GM21381 (cell line): ENCODE measurements around the gene IQSEC3.

Experiments used
- ATAC-seq: cut with Tn5 transposase; IDR thresholded peaks from one replicate; pipeline ENCODE4 v1.9.1; 2021; ENCODE audit warnings: mild to moderate bottlenecking, moderate library complexity; ENCODE audit not compliant: unreplicated experiment

IQSEC3 gene

DNA sequence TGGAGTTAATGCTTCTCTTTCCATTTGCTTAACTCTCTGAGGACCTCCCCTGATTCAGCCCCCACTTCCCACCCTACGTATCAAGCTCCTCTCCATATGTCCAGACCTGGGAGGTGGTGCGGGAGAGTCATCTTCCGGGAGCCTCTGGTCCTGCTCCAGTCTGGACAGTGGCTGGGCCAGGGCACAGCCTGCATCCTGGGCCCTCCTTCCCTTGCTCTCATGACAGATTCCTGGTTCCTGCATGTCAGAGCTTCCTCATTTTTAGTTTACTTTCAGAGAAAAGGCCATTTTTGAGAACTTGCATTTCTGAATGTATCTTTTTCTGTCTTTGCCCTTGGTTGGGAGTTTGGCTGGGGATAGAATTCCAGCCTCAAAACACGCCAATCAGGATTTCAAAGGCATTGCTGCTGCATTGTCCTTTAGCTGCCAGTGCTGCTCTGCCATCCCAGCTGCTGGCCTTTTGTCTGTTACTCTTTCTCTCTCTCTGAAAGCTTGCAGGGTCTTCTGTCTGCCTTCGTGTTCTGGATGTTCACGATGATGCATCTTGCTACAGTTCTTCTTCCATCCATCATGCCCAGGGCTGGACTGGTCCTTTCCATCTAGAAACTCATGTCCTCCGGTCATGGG, 92.7 kb downstream of the IQSEC3 start:
- ATAC-seq, result no peak

- no peak for ATAC-seq
Observed at GRCh38 chr12:160858-161257, 94.3 kb downstream of the IQSEC3 start.

- no peak for ATAC-seq
Observed at GRCh38 chr12:161823-162222, 95.3 kb downstream of the IQSEC3 start.

- ATAC-seq, result no peak
Observed at GRCh38 chr12:162467-163307, 96.1 kb downstream of the IQSEC3 start.

- no peak for ATAC-seq
Observed at GRCh38 chr12:163406-163986, 96.9 kb downstream of the IQSEC3 start.

GRCh38 chr12:164207-164606, 97.6 kb downstream of the IQSEC3 start:
- ATAC-seq, result no peak

DNA sequence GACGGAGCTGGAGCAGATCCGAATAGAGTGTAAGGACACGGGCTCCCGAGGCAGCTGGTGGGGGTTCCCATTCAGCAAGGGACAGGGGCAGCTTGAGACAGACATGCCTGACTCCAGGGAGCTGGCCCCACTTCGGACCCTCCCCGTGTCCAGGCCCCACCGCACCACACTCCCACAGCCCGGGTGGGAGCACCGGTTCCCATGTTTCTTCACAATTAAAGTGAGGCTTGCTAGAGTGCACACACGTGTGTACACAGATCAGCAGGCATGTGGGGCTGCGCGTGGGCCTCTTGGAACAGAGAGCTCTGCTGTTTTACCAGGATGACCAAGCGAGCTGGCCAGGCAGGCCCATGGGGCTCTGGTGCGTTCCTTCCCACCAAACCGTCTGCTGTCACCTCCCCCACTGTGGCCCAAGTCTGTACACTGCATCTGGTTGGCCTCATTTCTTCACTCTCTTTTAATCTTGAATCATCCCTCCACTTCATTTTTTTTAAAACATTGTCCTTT, 99.3 kb downstream of the IQSEC3 start:
- ATAC-seq, result no peak

DNA sequence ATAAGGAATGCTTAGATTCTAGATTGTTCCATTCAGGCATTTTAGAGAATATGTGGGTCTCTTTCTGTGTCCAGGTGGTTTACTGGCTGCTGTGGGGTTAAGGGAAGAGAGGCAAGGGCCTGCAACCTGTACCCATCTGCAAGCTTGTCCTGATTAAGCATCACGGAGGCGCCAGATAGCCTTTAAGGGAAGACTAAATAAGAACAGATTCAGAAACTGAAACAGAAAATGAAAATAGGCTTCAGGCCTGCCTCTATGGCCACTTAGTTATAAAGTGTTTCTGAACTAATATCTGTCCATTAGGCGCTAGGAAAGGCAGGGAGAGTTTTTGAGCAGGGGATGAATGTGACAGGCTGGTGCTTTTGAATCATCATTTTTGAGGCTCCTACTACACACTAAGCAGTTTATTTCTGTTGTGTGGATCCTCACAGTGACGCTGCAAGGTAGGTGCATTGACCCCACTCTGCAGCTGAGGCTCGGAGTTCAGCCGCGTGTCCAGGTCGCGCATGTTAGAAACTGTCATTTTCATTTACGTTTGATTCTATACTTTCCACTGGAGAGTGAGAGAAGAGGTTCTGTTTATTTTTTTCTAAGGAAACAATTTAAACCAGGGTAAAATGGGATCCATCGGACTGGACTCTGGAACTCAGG, 100.0 kb downstream of the IQSEC3 start:
- ATAC-seq, result no peak

DNA sequence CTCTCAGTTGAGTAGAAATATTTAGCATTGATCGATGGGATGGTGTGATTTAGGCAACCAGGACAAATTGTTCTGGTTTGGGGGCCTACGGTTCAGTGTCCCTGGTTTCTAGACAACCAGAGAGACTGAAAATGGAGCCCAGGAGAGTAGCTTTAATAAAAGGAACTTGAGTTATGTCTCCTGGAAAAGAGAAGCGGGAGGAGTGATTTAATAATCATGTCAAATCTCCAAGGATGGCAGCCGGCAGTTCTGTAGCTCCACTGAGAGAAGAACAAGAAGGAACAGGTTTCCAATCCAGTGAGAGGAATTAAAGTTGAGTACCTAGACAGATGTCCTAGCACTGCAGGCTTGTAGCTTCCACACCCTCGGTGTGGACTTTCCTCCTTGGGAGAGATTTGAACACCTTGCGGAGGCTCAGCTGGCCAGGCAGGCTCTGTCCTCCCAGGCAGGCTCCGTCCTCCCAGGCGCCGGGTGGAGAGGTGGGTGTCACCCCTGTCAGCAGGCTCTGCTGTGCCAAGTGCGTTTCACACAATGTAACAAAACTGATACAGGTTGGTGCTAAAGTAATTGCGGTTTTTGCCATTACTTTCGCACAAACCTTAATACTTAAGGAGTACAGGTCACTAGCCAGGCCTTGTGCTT, 101.5 kb downstream of the IQSEC3 start:
- ATAC-seq, result no peak

DNA sequence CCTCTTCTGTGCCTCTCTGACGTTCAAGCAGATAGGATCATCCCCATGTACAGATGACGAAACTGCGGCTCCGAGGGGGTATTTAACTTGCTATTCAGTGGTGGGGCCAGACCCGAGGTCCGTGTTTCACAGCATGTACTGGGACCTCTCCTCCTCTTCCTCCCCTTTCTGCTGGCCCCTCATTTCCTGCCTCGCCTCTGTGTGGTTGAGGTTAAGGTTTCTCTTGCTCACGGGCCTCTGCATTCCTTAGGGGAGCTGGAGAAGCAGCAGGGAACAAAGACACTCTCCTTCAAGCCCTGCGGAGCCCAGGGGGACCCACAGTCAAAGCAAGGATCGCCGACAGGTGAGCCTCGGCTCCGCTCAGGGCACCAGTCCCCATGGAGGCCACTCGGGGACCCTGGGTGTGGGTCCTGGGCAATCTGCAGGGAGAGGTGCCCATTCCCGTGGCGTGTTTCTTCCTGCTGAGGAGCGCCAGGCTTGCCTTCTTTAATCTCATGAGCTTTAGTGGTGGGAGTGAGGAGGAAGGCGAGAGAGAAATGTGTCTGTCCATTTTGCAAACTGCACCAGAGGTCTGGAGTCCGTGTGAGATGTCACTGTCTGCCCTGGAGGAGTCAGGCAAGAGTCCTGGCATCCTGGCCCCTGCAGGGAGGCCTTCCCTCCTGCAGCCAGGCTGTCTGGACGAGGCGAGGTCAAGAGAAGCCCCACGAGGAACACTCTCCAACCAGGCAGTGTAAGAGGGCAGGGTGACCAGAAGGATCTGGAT, 102.4 kb downstream of the IQSEC3 start:
- ATAC-seq, result no peak

DNA sequence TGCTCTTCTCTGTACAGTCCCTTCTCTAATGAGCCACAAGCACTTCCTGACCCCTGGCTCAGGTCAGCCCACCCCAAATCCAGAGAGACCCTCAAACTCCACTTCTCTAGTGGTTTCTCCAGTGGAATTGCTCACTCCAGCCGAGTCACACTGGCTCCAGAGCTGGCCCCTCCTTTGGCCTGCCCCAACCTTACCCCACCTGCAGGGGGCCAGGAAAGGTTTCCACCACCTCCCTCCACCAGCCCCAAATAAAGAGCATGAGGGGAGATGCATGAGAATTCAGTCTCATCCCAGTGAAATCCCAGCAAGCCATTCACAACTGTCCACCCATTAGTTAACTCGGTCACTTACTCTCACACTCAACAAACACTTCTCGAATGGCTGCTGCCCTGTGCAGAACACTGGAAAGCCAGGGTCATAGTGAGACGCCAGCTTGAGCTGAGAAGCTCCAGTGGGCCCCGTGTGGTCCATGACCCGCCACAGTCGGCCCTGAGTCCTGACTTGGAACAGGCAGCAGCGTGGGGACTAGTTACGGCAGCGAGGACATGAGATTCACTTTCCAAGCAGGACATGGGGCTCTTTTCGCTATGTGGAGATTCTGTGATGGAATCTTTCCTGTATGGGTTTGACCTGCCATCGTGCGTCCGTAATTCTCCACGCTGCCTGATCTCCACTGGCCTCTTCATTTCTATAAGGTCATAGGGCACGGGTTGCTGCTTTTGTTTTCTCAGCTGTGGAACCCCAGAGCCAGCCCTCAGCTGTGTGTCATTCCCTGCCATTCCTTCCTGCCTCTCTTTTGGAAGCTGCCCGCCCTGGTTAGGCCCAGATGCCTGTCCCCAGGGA, 103.2 kb downstream of the IQSEC3 start:
- ATAC-seq, result no peak

DNA sequence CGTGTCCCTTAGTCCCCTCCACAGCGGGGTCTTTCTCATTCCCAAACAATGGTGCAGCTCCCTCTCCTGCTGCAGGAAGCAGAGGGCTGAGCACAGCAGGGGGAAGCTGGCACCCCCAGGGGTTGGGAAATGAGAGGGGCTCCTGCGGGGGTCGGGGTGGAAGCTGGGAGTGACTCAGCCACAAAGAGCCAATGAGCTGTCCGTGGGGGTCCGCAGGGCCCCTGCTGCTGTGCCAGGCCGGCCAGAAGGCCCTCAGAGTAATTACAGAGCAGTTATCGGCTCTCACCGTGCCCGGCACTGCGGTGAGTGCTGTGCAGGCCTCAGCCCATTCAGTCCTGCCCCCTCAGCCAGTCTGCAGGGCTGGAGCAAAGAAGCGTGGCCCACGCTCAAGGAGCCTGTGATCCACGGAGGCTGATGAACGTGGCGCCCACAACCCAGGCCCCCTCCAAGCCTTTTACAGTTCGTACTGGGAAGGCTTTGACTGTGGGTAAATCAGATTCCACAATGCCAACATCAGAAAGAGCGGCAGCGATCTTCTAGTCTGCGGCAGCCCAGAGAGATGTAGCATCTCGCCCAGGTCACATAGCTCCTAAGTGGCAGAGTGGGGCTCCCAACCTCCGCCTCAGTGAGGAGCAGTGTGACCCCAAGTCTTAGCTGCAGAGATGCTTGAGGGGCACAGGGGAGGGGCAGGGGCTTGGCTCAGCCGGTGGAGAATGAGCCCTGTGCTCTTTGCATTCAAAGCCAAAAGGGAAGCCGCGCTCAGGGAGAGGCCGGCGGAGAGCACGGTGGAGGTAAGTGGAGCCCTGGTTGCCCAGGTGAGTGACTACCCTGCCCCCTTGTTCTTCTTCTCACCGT, 104.0 kb downstream of the IQSEC3 start:
- no peak for ATAC-seq

GRCh38 chr12:171276-171675, 104.7 kb downstream of the IQSEC3 start:
- no peak for ATAC-seq

DNA sequence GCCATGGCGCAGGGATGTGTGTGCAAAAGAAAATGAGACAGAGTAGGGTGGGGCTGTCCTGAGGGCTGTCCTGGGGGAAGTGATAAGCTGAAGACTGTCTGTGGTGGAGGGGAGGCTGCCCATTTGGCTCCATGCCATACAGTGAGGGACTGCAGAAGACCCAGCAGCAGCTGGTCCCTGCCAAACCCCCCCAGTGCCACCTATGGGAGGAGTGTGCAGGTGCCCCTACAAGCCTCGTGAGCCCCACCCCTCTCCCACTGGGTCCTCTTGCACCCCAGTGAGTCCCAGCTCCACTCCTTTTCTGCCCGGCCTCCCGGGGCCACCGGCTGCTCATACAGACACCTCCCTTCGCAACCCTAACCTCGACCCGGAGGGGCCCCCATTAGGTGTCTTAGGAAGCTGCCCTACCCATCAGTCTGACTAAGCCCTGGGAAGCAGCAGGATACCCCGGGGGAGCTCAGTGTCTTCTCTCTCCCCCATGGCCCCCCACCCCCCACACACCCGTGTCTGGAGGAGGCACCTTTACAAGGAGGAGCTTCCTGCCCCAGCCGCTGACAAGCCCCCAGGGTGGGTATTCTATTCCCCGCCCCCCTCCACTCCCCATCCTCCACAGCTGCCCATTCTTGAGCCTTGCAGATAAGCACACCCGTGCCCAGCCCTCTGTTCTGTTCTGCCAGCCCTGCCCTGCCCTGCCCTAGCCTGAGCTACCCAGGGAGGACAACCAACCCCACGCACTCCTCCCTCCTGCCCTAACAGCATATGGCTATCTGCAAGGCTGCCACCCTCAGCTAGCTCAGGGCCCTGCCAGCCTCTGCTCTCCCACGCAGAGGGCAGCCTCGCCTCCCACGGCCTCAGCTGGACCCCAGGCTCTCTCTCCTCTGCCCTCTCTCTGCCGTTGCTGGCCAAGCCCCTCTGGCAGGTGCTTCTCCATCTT, 105.4 kb downstream of the IQSEC3 start:
- no peak for ATAC-seq

- no peak for ATAC-seq
Observed at GRCh38 chr12:172732-173161, 106.2 kb downstream of the IQSEC3 start.

DNA sequence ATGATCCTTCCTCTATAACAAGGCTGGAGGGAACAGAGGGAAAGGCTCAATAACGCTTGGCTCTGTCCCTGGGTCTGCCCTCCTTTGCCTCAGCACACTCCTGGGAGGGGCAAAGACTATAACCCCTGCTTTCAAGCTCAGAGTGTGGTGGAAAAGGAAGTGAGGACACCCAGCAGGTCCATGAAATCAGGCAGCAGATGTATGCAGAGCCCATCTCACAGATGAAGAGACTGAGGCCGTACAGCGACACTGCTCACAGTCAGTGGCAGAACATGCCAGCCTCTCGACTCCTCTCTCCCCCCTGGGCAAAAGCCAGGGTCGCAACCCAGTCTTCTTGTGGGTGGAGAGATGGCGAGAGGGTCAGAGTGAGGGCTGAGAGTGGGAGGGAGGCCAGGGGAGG, 107.6 kb downstream of the IQSEC3 start:
- no peak for ATAC-seq

DNA sequence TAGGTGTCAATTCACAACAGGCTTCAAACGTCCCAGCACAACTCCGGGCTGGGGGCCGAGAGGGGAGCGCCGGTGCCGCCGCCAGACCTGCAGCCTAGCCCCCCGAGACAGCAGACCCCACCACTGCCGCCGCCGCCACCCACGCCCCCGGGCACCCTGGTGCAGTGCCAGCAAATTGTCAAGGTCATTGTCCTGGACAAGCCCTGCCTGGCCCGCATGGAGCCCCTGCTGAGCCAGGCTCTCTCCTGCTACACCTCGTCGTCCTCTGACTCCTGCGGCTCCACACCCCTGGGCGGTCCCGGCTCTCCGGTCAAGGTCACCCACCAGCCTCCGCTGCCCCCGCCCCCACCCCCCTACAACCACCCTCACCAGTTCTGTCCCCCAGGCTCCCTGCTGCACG, 108.0 kb downstream of the IQSEC3 start:
- ATAC-seq, result no peak
